Peyer's patch (tissue), 4 donors: ENCODE data around the gene ASB10.

Source experiments
- CTCF ChIP-seq, 6 experiments: fragments of 450-650 bp in 4 of 6; fragments of 200-600 bp in 2 of 6; sonication (generic) in 1 of 6; IDR thresholded peaks; one replicate each; pipeline ENCODE4 v1.5.1; 2017 to 2019; ENCODE audit warnings: antibody characterized with exemption in 6 of 6, mild to moderate bottlenecking in 3 of 6, moderate library complexity in 1 of 6
- POLR2A ChIP-seq, 2 donors: fragments of 450-650 bp; IDR thresholded peaks; one replicate each; pipeline ENCODE4 v1.5.1; 2017; ENCODE audit warnings: antibody characterized with exemption in 2 of 2, mild to moderate bottlenecking in 2 of 2, moderate library complexity in 2 of 2

- TF ChIP-seq POLR2A (IDR thresholded peaks at IDR 0.05) (no peak), CTCF (IDR thresholded peaks at IDR 0.05) (no peak)
Measured at GRCh38 chr7:151152643-151153513, 34.2 kb downstream of the ASB10 start.
